Smooth muscle cell (in vitro differentiated cells): ENCODE results near the gene SEPTIN10. TPM values are rescaled to one million over a fixed set of nuclear protein-coding genes. Genes with fewer than 3 reads are reported as not detected.

Source experiments
- DNase-seq: peaks from one replicate; lab custom pipeline; 2025; ENCODE audit not compliant: unreplicated experiment; lab: John Stamatoyannopoulos, UW
- H2AFZ ChIP-seq: fragments of 200-600 bp; sonication (generic); 2 replicates; pipeline ENCODE4 v1.6.0; 2016; ENCODE audit warnings: antibody characterized with exemption, low read depth, mild to moderate bottlenecking
- H3F3A ChIP-seq: fragments of 200-600 bp; sonication (generic); 2 replicates; pipeline ENCODE4 v1.6.0; 2017; ENCODE audit warnings: antibody characterized with exemption, low read depth
- H3K27ac ChIP-seq: fragments of 200-600 bp; sonication (generic); 2 replicates; pipeline ENCODE4 v1.5.1; 2016; ENCODE audit warnings: low read depth, mild to moderate bottlenecking
- H3K27me3 ChIP-seq: fragments of 200-600 bp; sonication (generic); 2 replicates; pipeline ENCODE4 v1.6.1; 2016; ENCODE audit warnings: low read depth, mild to moderate bottlenecking
- H3K36me3 ChIP-seq: fragments of 200-600 bp; sonication (generic); 2 replicates; pipeline ENCODE4 v1.5.1; 2016; ENCODE audit warnings: low read depth
- H3K4me1 ChIP-seq: fragments of 200-600 bp; sonication (generic); 2 replicates; pipeline ENCODE4 v1.5.1; 2016; ENCODE audit warnings: low read depth
- H3K4me2 ChIP-seq: fragments of 200-600 bp; sonication (generic); 2 replicates; pipeline ENCODE4 v1.6.0; 2016; ENCODE audit warnings: mild to moderate bottlenecking
- H3K4me3 ChIP-seq: fragments of 200-600 bp; sonication (generic); 2 replicates; pipeline ENCODE4 v1.5.1; 2016; ENCODE audit warnings: mild to moderate bottlenecking
- H3K79me2 ChIP-seq: fragments of 200-600 bp; sonication (generic); 2 replicates; pipeline ENCODE4 v1.6.0; 2016; ENCODE audit warnings: low read depth, mild to moderate bottlenecking
- H3K9ac ChIP-seq: fragments of 200-600 bp; sonication (generic); 2 replicates; pipeline ENCODE4 v1.6.0; 2016; ENCODE audit warnings: low read depth
- H3K9me3 ChIP-seq: fragments of 200-600 bp; sonication (generic); replicated peaks from 2 replicates; pipeline ENCODE4 v1.5.1; 2016; ENCODE audit warnings: low read depth
- H4K20me1 ChIP-seq: fragments of 200-600 bp; sonication (generic); 2 replicates; pipeline ENCODE4 v1.6.0; 2016; ENCODE audit warnings: low read depth
- CTCF ChIP-seq: fragments of 200-600 bp; sonication (generic); IDR thresholded peaks from 2 replicates; pipeline ENCODE4 v1.5.1; 2017; ENCODE audit warnings: borderline replicate concordance, mild to moderate bottlenecking, antibody characterized with exemption; ENCODE audit not compliant: insufficient read depth, poor library complexity, severe bottlenecking
- WGBS: methylation state at CpG from one replicate; pipeline ENCODE4 v1.1.7; 2016; ENCODE audit warnings: low lambda C conversion rate; 5-methylcytosine and 5-hydroxymethylcytosine counted together
- polyA plus RNA-seq: library from polyadenylated mRNA; unstranded; fragments of >200 nt; fragmentation: Nextera tagmentation; extraction: Ambion mirVana; gene quantifications from 2 replicates; pipeline ENCODE4 v1.2.1, GENCODE V29; 2016
- total RNA-seq: library from RNA; depleted of rRNA; stranded (reverse); fragments of >200 nt; gene quantifications from 2 replicates; pipeline ENCODE4 v1.2.3, GENCODE V29; 2014

SEPTIN10 gene
- total and polyA plus RNA-seq, 2 experiments from 2014 or later, result 39.2 to 92.1 TPM

- no peak overlapping the region for H3K4me2 ChIP-seq
- TF ChIP-seq CTCF, result no peak
- H3K27ac ChIP-seq, result no peak overlapping the region
- no peaks in the 10 kb centered on the region for H3K9me3 ChIP-seq
- H3K36me3 ChIP-seq, result no peaks in the 10 kb centered on the region
- no peak overlapping the region for H2AFZ ChIP-seq
- no peak overlapping the region for H3K4me3 ChIP-seq
- DNase-seq, result no peak
- no peaks in the 10 kb centered on the region for H4K20me1 ChIP-seq
- H3K27me3 ChIP-seq, result no peaks in the 10 kb centered on the region
- H3K4me1 ChIP-seq, result no peaks in the 10 kb centered on the region
- H3K79me2 ChIP-seq, result no peaks in the 10 kb centered on the region
- no peak overlapping the region for H3K9ac ChIP-seq
- H3F3A ChIP-seq, result no peaks in the 10 kb centered on the region
- WGBS, result 94% methylated on average over 14 of the region's 15 CpGs
Observed at GRCh38 chr2:109498906-109499305, 114.9 kb downstream of the SEPTIN10 start.

GRCh38 chr2:109497911-109498870 is 115.6 kb downstream of the SEPTIN10 start:
- Histone ChIP-seq H3F3A (no peaks in the 10 kb centered on the region), H4K20me1 (no peaks in the 10 kb centered on the region), H3K27ac (no peak overlapping the region), H2AFZ (no peak overlapping the region), H3K36me3 (no peaks in the 10 kb centered on the region), H3K79me2 (no peaks in the 10 kb centered on the region), H3K4me1 (no peaks in the 10 kb centered on the region), H3K27me3 (no peaks in the 10 kb centered on the region), H3K4me3 (no peak overlapping the region), H3K4me2 (no peak overlapping the region), H3K9me3 (no peaks in the 10 kb centered on the region), H3K9ac (no peak overlapping the region)
- no peak for DNase-seq
- TF ChIP-seq CTCF, result no peak
- WGBS, result 94% methylated on average over 19 of the region's 19 CpGs

GRCh38 chr2:109497463-109497862 is 116.3 kb downstream of the SEPTIN10 start:
- Histone ChIP-seq H3K36me3 (no peaks in the 10 kb centered on the region), H3K27me3 (no peaks in the 10 kb centered on the region), H2AFZ (no peak overlapping the region), H3K9ac (no peak overlapping the region), H3K79me2 (no peaks in the 10 kb centered on the region), H3K4me1 (no peaks in the 10 kb centered on the region), H3F3A (no peaks in the 10 kb centered on the region), H3K4me2 (no peak overlapping the region), H3K27ac (no peak overlapping the region), H3K4me3 (no peak overlapping the region), H4K20me1 (no peaks in the 10 kb centered on the region), H3K9me3 (no peaks in the 10 kb centered on the region)
- 55% methylated on average over 8 of the region's 8 CpGs for WGBS
- DNase-seq, result no peak
- no peak for TF ChIP-seq CTCF
